Midbrain (tissue), 1 donor: ENCODE results near the gene SERAC1.
A peak's percentile ranks its signal among the peaks of the same experiment; 100 is the strongest.
"Not testable (repeated sequence)": the region's sequence is repeated elsewhere in the genome, so short reads cannot be mapped to it uniquely, and the experiment has no call there.

Experiments used
- DNase-seq: peaks from one replicate; lab custom pipeline; 2025; lab: John Stamatoyannopoulos, UW

Gene SERAC1

DNA sequence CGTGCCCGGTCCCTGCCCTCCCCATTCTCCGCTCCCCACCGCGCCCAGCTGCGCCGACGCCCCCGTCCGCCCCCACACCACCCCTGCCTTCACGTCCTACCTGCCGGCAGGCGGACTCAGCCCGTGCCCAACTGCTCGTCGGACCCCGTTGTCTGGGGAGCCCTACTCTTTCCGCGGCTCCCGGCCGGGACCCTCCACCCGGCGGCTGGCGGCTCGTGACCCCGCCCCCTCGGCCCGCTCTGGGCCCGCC, at the start of gene SERAC1:
Gene SERAC1 (minus strand): TSS at position 223 of the 250 bp plus-strand sequence. CDS start 9,899 bp downstream, outside the sequence.
- no peak for DNase-seq

- DNase-seq = peak; percentile 77
These were observed 46.0 kb upstream of the SERAC1 start for GRCh38 chr6:158213925-158214674.

- DNase-seq = no peak
These were observed 43.4 kb upstream of the SERAC1 start for GRCh38 chr6:158211273-158212055.

GRCh38 chr6:158209582-158210333, 41.7 kb upstream of the SERAC1 start:
- DNase-seq = not testable (repeated sequence)

DNA sequence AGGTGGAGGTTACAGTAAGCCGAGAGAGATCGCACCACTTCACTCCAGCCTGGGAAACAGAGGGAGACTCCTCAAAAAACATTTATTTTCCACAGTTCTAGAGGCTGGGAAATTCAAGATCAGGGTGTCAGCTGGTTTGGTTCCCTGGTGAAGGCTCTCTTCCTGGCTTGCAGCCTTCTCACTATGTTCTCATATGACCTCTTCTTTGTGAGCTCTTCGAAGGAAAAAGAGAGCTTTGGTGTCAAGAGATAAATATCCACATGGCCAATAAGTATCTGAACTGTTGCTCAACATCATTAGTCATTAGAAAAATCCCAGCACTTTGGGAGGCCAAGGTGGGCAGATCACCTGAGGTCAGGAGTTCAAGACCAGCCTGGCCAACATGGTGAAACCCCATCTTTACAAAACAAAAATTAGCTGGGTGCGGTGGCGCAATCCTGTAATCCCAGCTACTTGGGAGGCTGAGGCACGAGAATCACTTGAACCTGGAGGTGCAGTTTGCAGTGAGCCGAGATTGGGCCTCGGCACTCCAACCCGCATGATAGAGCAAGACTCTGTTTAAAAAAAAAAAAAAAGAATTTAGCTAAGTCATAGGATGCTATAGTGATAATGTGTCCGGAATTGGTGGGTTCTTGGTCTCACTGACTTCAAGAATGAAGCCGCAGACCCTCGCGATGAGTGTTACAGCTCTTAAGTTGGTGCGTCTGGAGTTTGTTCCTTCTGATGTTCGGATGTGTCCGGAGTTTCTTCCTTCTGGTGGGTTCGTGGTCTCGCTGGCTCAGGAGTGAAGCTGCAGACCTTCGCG, 40.4 kb upstream of the SERAC1 start:
- not testable (repeated sequence) for DNase-seq

DNA sequence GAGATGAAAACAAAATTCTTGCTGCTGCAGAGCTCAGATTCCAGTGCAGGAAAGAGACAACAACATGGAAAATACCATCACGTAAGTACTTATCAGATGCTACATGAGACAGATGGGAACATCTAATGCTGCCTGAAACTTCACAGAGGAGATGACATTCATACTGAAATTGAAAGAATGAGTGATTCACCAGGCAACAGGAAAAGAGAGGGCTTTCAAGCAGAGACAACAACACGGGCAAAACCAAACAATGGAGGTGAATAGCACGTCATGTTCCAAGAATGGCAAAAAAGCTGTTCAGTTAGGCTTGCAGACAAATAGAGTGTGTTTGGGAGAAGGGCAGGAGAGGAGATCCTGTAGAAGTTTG, 39.3 kb upstream of the SERAC1 start:
- no peak for DNase-seq

GRCh38 chr6:158206740-158207421, 38.8 kb upstream of the SERAC1 start:
- no peak for DNase-seq

DNA sequence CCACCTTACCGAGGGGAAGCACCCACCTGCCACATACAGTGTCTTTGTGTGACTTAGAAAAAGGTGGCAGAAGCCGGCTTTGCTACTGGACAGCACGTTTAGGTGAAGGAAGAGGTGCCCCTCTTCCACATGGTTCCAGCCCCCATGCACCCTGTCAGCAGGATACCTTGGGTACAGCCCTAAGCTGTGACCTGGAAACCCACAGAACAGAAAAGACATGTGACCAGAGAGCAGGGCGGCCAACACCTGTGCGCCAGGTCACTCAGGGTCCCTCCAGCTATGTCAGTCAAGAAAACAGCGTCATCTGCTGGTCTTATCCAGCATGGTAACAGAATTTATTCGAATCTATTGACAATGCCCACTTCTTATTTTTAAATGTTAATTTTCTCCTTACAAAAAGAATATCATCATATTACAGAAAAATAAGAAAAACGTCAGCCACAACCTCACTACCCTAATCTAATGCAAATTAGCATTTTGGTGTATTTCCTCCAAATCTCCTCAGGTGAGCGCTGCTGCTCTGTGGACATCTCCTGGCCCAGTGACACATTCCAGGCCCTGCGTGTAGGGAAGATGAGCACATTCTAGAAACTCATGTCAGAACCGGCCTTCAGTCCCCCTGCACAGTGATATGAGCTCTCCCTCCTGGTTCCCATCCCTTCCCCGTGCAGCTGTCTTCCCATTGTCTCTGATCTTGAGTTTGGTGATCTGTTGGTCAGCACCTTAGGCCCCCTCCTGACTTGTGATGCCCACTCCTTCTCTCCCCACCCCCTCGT, 37.3 kb upstream of the SERAC1 start:
- DNase-seq = no peak

DNA sequence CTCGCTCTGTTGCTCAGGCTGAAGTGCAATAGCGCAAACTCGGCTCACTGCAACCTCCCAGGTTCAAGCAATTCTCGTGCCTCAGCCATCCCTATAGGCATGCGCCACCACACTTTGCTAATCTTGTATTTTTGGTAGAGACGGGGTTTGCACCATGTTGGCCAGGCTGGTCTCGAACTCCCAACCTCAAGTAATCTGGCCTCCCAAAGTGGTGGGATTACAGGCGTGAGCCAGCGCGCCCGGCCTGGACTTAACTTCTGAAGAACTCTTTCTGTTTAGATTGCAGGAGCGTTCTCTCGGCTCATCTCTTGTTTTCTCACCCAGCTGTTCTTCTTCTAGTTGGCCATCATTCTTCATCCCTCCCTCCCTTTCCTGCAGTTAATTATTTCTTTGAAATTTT, 30.4 kb upstream of the SERAC1 start:
- no peak for DNase-seq

- DNase-seq = no peak
These were observed 26.6 kb upstream of the SERAC1 start for GRCh38 chr6:158194487-158195280.

DNA sequence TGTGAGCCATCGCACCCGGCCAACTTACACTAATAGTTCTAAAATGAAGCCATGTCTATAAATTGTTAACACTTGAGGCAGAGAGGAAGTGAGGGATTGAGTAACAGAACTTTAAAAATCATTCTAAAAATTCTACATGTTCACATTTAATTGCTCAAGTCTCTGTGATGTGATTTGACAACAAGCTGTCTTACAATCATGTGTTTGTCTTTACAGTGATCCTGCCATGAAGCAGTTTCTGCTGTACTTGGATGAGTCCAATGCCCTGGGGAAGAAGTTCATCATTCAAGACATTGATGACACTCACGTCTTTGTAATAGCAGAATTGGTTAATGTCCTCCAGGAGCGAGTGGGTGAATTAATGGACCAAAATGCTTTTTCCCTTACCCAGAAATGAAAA, 23.7 kb upstream of the SERAC1 start:
- DNase-seq = no peak

GRCh38 chr6:158191032-158191431, 23.0 kb upstream of the SERAC1 start:
- DNase-seq = no peak

DNA sequence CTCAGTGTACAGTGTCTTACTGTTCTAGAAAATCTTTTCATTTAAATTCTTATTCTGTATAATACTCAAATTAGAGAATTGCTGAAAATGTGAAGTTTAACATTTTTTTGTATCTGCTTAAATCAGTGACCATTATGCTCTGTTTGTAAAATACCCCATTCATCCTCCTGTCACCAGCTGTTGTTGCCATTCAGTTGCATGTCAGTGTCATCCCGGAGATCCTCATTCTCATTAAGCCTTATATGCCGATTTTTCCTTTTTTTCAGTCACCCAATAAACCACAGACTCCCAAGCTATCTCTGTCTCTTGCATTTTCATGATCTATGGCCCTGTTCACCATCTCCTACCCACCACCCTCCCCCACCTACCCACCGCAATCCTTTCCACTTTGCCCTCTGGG, 20.5 kb upstream of the SERAC1 start:
- DNase-seq = no peak

DNA sequence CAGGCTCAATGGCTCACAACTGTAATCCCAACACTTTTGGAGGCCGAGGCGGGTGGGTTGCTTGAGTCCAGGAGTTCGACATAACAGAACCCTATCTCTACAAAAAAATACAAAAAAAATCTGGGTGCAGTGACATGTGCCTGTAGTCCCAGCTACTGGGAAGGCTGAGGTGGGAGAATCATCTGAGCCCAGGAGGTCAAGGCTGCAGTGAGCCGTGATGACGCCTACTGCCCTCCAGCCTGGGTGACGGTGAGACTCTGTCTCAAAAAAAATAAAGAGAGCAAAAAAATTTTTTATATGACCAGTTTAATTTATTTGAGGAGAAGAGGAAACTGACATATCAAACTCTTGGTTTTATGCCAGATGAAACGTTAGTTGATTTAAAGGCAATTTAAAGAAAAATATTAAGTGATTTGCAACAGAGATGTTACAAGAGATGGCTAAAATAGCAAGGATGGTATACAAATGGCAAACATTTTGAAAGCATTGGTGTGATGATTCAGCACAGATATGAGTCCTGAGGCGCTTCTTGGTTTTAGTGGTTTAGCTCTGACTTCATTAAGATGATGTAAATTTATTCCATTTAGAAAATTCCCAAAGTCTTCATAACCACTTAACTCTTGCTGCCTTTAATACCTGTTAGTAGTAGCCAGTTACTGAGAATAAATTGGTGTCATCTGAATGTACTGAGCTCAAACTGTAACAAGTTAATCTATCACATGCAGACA, 17.8 kb upstream of the SERAC1 start:
- no peak for DNase-seq

DNA sequence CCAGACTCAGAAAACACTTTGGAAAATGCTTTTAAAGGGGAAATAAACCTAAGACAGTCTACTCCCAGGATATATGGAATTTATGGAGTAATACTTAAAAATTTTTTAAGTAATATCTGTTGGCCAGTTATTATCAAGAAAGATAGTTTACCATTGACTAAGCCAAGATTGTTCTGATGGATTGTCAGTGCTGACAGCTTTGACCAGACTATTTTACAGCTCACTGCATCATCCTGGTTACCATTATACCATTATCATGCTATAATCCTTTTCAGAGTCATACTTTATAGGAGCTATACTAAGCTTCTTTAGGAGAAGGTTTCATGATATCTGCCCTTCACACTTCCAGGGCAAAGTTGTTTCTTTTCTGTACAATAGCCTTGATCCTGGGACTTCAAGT, 16.5 kb upstream of the SERAC1 start:
- DNase-seq = no peak

DNA sequence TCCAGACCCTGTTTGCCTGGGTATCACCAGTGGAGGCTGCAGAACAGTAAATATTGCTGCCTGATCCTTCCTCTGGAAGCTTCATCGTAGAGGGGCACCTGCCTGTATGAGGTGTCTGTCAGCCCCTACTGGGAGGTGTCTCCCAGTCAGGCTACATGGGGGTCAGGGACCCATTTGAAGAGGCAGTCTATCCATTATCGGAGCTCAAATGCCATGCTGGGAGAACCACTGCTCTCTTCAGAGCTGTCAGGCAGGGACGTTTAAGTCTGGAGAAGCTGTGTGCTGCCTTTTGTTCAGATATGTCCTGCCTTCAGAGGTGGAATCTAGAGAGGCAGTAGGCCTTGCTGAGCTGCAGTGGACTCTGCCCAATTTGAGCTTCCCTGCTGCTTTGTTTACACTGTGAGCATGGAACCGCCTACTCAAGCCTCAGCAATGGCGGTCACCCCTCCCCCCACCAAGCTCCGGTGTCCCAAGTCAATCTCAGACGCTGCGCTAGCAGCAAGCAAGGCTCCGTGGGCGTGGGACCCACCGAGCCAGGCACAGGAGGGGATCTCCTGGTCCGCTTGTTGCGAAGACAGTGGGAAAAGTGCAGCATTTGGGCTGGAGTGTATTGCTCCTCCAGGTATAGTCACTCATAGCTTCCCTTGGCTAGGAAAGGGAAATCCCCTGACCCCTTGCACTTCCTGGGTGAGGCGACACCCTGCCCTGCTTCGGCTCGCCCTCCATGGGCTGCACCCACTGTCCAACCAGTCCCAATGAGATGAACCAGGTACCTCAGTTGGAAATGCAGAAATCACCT, 15.3 kb upstream of the SERAC1 start:
- DNase-seq = not testable (repeated sequence)

DNA sequence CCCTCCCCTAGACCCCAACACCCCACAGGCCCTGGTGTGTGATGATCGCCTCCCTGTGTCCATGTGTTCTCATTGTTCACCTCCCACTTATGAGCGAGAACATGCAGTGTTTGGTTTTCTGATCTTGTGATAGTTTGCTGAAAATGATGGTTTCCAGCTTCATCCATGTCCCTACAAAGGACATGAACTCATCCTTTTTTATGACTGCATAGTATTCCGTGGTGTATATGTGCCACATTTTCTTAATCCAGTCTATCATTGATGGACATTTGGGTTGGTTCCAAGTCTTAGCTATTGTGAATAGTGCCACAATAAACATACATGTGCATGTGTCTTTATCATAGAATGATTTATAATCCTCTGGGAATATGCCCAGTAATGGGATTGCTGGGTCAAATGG, 9.7 kb upstream of the SERAC1 start:
- DNase-seq = not testable (repeated sequence)

GRCh38 chr6:158175111-158175510, 7.0 kb upstream of the SERAC1 start:
- no peak for DNase-seq
